ENCODE measurements around the gene USF3.

GRCh38 chr3:113736548-113737089 lies 40.2 kb upstream of the USF3 start:
- TF ChIP-seq POLR2A (IDR thresholded peaks at IDR 0.05), result no peak
- TF ChIP-seq, protein P1, sequence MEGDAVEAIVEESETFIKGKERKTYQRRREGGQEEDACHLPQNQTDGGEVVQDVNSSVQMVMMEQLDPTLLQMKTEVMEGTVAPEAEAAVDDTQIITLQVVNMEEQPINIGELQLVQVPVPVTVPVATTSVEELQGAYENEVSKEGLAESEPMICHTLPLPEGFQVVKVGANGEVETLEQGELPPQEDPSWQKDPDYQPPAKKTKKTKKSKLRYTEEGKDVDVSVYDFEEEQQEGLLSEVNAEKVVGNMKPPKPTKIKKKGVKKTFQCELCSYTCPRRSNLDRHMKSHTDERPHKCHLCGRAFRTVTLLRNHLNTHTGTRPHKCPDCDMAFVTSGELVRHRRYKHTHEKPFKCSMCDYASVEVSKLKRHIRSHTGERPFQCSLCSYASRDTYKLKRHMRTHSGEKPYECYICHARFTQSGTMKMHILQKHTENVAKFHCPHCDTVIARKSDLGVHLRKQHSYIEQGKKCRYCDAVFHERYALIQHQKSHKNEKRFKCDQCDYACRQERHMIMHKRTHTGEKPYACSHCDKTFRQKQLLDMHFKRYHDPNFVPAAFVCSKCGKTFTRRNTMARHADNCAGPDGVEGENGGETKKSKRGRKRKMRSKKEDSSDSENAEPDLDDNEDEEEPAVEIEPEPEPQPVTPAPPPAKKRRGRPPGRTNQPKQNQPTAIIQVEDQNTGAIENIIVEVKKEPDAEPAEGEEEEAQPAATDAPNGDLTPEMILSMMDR (IDR thresholded peaks at IDR 0.05), result peak; percentile 40 to 80 (median 68)

Data from heart left ventricle (tissue), 13 donors.